ENCODE data around the gene CDC42SE1.
A peak's percentile ranks its signal among the peaks of the same experiment; 100 is the strongest.

The CDC42SE1 gene

DNA sequence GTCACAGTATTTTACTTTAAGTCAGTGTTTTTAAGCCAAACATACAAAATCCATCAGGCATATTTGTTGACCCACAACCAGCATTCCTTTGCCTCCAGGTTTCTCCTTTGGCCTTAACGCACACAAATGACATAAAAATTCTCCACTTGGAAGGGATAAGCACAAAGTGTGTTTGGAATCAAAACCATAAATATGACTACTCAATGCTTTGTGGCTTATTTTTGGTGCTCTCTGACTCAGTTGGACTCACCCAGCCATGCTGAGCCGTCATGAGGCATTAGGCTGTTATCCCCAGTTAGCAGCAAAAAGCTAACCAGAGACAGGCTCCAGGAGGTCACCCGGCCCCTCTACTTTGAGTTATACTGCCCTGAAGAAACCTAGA lies 50.2 kb downstream of the CDC42SE1 start:
- DNase-seq (ENCODE audit: low read depth in 2 of 2), result no peak

DNA sequence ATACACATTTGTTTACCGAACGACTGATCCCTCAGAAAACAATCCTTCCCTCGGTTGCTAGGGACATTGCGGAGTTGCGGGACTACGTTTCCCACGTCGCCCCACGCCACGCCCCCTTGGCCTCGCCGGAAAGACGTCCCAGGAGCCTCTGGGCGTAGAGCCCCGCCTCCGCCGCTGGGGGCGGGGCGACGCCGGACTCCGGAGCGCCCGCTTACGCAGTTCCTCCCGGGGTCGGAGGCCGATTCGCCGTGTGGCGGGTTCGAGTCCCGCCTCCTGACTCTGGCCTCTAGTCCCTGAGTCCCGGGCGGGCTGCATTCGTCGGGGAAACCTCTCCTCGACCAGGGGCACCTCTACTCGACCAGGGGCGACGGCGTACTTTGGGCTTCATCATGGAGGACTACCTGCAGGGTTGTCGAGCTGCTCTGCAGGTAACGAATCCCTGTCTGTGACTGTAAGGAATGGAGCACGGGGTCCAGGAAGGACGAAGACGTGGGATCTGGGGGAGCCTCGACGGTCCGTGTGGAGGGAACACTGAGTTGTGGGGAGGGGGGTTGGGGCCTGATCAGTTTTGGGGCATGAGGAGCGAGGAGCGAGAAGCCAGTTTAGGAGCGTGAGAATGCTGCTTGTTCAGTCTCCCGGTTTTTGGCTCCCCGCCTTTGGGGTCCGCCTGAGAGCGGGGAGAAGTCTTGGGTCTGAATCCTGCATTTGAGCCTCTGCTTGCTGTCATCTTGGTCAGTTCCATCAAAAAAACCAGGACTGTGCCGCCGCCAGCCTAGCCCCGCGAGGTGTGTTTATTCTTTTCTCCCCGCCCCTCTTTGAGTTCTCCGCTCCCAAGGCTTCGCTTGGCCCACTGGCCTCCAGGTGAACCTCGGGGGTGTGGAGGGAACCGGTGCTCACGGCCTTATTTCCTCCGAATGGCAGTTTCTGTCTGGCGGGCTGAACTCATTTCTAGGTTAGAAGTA lies 50.9 kb downstream of the CDC42SE1 start, which contains the start of gene PRUNE1:
PRUNE1 (plus strand) TSS at position 206 of the 962 bp plus-strand sequence; CDS start at position 390, 184 bp downstream.
- DNase-seq (ENCODE audit: low read depth in 2 of 2), result peak; percentile 92 to 96

DNA sequence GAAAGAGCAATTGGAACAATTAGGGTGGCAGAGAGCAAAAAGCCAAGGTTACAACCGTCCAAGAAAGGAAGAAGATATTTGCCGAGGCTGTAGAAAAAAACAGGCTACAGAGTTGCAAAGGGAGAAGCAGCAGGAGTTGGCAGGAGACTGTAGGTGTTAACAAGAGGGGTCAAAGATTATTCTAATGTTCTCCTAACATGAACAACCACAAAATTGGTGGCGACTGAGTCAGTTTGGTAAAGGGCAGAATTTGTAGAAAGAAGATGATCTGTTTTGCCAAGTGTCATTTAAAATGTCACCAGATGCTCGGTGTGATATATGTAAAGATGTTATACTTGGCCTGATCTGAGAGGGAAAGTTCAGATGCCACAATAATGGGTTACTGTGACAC lies 51.6 kb downstream of the CDC42SE1 start:
- no peak for DNase-seq (ENCODE audit: low read depth in 2 of 2)

DNA sequence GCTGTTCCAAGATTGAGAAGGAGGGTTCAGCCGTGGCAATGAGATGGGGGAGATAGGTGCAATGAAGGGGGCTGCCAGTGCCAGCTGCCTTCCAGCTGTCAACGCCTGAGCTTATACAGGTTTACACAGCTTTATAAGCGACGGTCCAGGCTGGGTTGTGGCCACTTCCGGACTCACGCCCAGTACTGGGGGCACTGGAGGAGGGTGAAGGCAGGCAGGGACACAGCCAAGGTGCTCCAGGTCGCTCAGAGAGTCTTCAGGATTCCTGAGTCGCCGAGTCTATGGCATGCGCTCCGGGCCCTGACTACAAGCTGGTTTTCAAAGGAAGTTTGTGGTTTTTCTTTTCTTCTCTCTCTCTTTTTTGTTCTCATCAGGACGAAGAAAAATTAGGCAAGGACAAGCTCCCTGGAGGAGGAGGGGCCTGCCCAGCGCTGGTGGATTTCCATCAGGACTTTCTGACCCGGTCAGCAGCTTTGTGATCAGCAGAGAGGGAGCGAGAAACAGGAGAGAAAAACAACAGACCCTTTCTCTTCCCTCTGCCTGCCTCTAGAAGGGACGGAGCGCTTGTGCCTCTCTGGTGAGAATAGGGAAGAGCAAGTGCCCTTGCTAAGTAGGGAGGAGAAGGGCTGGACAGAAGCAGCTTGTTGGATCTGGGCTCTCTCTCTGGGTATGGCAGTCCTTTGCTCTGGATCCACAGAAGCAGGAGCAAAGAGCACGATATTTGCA lies 52.9 kb downstream of the CDC42SE1 start, which contains the start of gene MINDY1:
MINDY1 (minus strand) TSS at position 576 of the 726 bp plus-strand sequence. CDS start 4,285 bp downstream, outside the sequence.
- DNase-seq (ENCODE audit: low read depth in 2 of 2), result no peak

DNA sequence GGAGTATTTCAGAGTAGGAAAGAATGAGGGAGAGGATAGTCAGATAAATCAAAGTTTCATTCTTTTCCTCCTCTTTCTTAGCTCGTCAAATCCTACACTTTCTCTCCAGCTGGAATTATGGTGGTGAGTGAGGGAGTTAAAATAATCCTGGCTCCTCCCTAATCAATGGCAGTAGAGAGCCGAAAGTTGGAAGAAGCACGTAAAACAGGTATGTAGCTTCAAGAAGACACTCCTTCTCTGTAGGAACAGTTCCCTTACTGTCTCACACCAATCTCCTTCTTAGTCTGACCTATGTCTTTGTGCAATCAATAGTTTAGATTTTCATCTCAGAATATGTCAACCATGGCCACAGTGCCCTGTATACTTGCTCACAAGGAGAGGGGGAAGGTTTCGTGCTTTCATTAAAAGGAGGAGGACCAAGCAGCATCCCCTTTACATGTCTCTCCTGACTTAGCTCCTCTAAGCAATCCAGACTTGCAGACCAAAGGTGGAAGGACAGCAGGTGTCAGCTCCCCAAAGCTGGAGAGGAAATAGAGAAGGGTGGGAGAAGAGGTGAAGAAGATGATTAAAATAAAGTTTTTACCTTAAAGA lies 53.6 kb downstream of the CDC42SE1 start:
- no peak for DNase-seq (ENCODE audit: low read depth in 2 of 2)

DNA sequence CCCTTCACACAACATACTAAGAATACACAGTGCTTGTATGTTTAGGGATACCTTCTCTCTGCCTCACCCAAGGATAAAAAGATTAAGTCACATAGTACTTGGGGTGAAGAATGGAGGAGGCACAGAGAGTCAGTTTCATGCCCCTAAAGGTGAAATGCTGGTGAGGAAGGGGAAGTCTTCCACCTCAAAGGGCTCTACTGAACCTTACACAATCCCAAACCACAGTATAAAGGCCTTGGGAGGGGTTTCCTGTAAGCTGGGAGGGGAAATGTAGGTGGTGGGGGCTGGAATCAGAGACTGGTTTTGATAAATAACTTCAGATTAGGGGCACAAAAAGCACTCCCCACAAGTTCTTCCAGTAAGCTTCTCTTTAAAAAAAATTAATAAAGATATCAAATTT lies 56.2 kb downstream of the CDC42SE1 start:
- no peak for DNase-seq (ENCODE audit: low read depth in 2 of 2)

DNA sequence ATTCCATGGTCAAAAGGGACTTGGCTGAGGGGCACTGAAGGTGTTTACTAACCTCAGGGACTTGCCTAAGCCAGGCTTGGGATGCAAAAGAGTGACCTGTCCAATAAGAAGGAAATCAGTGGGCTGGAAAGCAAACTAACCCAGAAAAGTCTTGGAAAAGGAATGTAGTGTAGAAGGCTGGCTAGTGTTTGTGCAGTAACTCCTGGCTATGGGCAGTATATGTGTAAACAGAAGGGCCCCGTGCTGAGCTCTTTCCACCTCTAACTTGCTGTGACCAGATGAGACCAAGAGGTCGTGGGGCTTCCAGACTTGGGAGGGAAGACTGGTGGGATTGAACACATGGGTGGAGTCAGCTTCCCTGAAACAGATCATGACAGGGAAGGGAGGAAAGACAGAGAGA lies 56.8 kb downstream of the CDC42SE1 start:
- DNase-seq (ENCODE audit: low read depth in 2 of 2), result no peak

DNA sequence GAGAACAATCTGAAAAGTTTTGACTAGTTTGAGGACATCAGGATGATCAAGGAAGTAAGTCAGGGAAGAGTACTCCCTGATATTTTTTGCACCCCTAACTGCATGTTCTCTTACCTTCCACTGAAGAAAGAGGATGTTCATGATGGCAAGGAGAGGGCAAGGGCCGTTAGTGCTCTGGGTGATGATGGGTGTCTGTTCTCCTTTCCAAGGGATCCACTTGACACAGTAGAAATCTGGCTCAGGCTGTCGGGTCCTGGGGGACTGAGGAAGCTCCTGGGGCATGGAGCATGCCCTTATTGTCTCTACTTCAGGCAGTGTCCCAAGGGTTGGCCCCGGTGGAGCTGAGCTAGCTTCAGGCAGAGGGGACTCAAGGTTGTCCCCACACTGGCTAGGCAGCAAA lies 57.4 kb downstream of the CDC42SE1 start:
- DNase-seq (ENCODE audit: low read depth in 2 of 2), result no peak

DNA sequence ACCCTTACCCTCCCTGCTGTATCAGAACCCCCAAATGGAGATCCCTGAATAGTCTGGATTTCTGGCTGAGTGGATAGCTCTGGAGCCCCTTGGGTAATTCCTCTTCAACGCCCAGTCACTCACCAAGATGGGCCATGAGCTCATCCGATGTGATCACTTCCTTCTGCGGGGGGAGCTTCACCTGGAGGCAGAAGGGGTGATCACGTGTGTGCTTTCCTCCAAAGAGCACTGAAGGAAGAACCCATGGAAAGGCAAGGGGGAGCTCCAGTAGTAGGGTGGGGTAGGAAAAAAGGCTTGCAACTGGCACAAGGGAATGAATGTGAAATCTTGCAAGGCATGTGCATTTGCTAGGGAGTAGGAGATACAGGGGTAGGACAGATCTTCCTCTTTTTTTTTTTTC lies 57.8 kb downstream of the CDC42SE1 start:
- no peak for DNase-seq (ENCODE audit: low read depth in 2 of 2)

All from stimulated activated CD8-positive, alpha-beta memory T cell treated with anti-CD3 and anti-CD28 coated beads, Interleukin-2, amount 100 ng/mL, for 1 hour (primary cell).